Right renal pelvis (tissue), 4 donors: ENCODE results near the gene CAMK1D. TPM values are rescaled to one million over a fixed set of nuclear protein-coding genes. Genes with fewer than 3 reads are reported as not detected.

ENCODE experiments used
- DNase-seq, 4 donors: peaks; one replicate each; pipeline ENCODE4 v3.0.0-alpha.2; 2013; ENCODE audit warnings: low read depth in 4 of 4, low spot score in 3 of 4, missing footprints in 1 of 4
- polyA plus RNA-seq, 4 donors: library from polyadenylated mRNA; unstranded; fragments of 120-200 nt; gene quantifications; one replicate each; pipeline ENCODE4 v1.2.1, GENCODE V29; 2013; ENCODE audit not compliant: insufficient read length in 4 of 4

CAMK1D gene
- polyA plus RNA-seq, 4 donors: 10.5 to 12.4 (median 11.0) TPM

- no peak for DNase-seq
Observed at GRCh38 chr10:12638103-12638502, 288.8 kb downstream of the CAMK1D start.

GRCh38 chr10:12638781-12639180, 289.4 kb downstream of the CAMK1D start:
- no peak for DNase-seq

GRCh38 chr10:12639996-12640944, 290.9 kb downstream of the CAMK1D start:
- no peak for DNase-seq

- no peak for DNase-seq
Observed at GRCh38 chr10:12642036-12642435, 292.7 kb downstream of the CAMK1D start.

GRCh38 chr10:12643279-12643678, 293.9 kb downstream of the CAMK1D start:
- DNase-seq: no peak

GRCh38 chr10:12644380-12645144, 295.2 kb downstream of the CAMK1D start:
- no peak for DNase-seq

GRCh38 chr10:12645449-12645848, 296.1 kb downstream of the CAMK1D start:
- DNase-seq: no peak

- DNase-seq: no peak
Observed at GRCh38 chr10:12649012-12649584, 299.8 kb downstream of the CAMK1D start.

- DNase-seq: no peak
Observed at GRCh38 chr10:12650122-12650521, 300.8 kb downstream of the CAMK1D start.

- no peak for DNase-seq
Observed at GRCh38 chr10:12650538-12651298, 301.4 kb downstream of the CAMK1D start.

GRCh38 chr10:12655940-12656339, 306.6 kb downstream of the CAMK1D start:
- DNase-seq: no peak

GRCh38 chr10:12656518-12657142, 307.3 kb downstream of the CAMK1D start:
- DNase-seq: no peak

- no peak for DNase-seq
Observed at GRCh38 chr10:12657489-12657888, 308.1 kb downstream of the CAMK1D start.

GRCh38 chr10:12658526-12658925, 309.2 kb downstream of the CAMK1D start:
- DNase-seq: no peak

GRCh38 chr10:12659706-12660105, 310.4 kb downstream of the CAMK1D start:
- no peak for DNase-seq

GRCh38 chr10:12660812-12661211, 311.5 kb downstream of the CAMK1D start:
- no peak for DNase-seq

GRCh38 chr10:12661671-12662070, 312.3 kb downstream of the CAMK1D start:
- no peak for DNase-seq

- no peak for DNase-seq
Observed at GRCh38 chr10:12663863-12664262, 314.5 kb downstream of the CAMK1D start.

GRCh38 chr10:12665501-12665900, 316.2 kb downstream of the CAMK1D start:
- DNase-seq: no peak

GRCh38 chr10:12667052-12667451, 317.7 kb downstream of the CAMK1D start:
- no peak for DNase-seq
